NCI-H128 (cell line): Measurements from ENCODE around the gene EMILIN1.
"Not testable (repeated sequence)": the region's sequence is repeated elsewhere in the genome, so short reads cannot be mapped to it uniquely, and the experiment has no call there.

ENCODE experiments used
- DNase-seq: peaks from one replicate; lab custom pipeline; 2025; ENCODE audit not compliant: unreplicated experiment; lab: John Stamatoyannopoulos, UW

Gene EMILIN1

GRCh38 chr2:27053776-27054175, 24.6 kb upstream of the EMILIN1 start:
- no peak for DNase-seq

GRCh38 chr2:27054721-27055120, 23.7 kb upstream of the EMILIN1 start:
- DNase-seq = no peak

- DNase-seq = no peak
Observed at GRCh38 chr2:27057184-27057583, 21.2 kb upstream of the EMILIN1 start.

- no peak for DNase-seq
Observed at GRCh38 chr2:27058210-27058609, 20.2 kb upstream of the EMILIN1 start.

- DNase-seq = no peak
Observed at GRCh38 chr2:27059141-27059820, 19.1 kb upstream of the EMILIN1 start.

GRCh38 chr2:27060323-27060722, 18.1 kb upstream of the EMILIN1 start:
- no peak for DNase-seq

GRCh38 chr2:27065128-27065527, 13.3 kb upstream of the EMILIN1 start:
- DNase-seq = no peak

- no peak for DNase-seq
Observed at GRCh38 chr2:27067385-27067784, 11.0 kb upstream of the EMILIN1 start.

GRCh38 chr2:27069436-27069835, 9.0 kb upstream of the EMILIN1 start:
- DNase-seq = no peak

GRCh38 chr2:27069961-27070618, 8.3 kb upstream of the EMILIN1 start:
- no peak for DNase-seq

- no peak for DNase-seq
Observed at GRCh38 chr2:27070653-27071276, 7.7 kb upstream of the EMILIN1 start.

GRCh38 chr2:27071277-27071989, 7.0 kb upstream of the EMILIN1 start, which contains the start of gene OST4:
Gene OST4, minus strand, starts transcription at chr2:27071654.
- peak; percentile 56 for DNase-seq

GRCh38 chr2:27071990-27072830, 6.2 kb upstream of the EMILIN1 start:
- DNase-seq = no peak

GRCh38 chr2:27072920-27073319, 5.5 kb upstream of the EMILIN1 start:
- no peak for DNase-seq

- DNase-seq = no peak
Observed at GRCh38 chr2:27073782-27074181, 4.6 kb upstream of the EMILIN1 start.

GRCh38 chr2:27074738-27075565, 3.5 kb upstream of the EMILIN1 start:
- DNase-seq = no peak

- DNase-seq = not testable (repeated sequence)
Observed at GRCh38 chr2:27075566-27075871, 2.9 kb upstream of the EMILIN1 start.

- no peak for DNase-seq
Observed at GRCh38 chr2:27076323-27076722, 2.1 kb upstream of the EMILIN1 start.

- no peak for DNase-seq
Observed at GRCh38 chr2:27077231-27077630, 1.2 kb upstream of the EMILIN1 start.
